ENCODE results near the gene OR2A25.

The OR2A25 gene

DNA sequence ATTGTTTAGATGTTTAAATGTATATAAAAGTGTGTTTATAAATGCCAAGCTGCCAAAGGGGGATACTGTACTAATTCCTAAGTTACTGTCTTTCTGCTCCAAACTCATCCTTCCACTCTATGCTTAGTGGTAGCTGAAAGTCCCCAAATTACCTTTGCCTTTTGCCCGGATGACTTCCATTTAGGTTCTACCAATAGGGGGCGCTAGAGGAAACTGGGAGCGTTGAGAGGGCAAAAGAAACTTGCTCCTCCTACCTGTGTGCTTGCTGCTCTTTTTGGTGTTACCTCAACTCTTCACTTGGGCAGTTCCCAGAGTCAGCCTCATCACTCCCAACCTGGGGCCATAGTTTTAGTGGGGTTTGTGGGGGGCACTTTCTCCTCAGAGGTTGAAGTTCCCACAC is 5.9 kb upstream of the OR2A25 start:
- H3K4me1 ChIP-seq (ENCODE audit: control insufficient read depth in 2 of 2, insufficient read depth in 1 of 2, low read depth in 1 of 2, low read length in 2 of 2) = no peaks in the 10 kb centered on the region
- WGBS, 2 donors (ENCODE audit: extremely low coverage in 2 of 2, insufficient read length in 2 of 2, insufficient replicate concordance in 1 of 2) = no CpG with 5 or more reads among the region's 3 CpGs
- no peak for DNase-seq (ENCODE audit: low spot score)

GRCh38 chr7:144069953-144070352 is 342 bp downstream of the OR2A25 start:
- DNase-seq (ENCODE audit: low spot score) = no peak
- Histone ChIP-seq H3K9me3 (replicated peaks in 1 of 2; ENCODE audit: control insufficient read depth in 2 of 2, insufficient read depth in 1 of 2, low read depth in 1 of 2, low read length in 2 of 2) (no peaks in the 10 kb centered on the region), H3K4ac (ENCODE audit: low read length) (no peak overlapping the region), H3K4me2 (ENCODE audit: insufficient read depth, low read length, poor library complexity, severe bottlenecking) (no peak overlapping the region), H3K9ac (ENCODE audit: low read depth, low read length, poor library complexity) (no peak overlapping the region), H3K4me1 (ENCODE audit: control insufficient read depth in 2 of 2, insufficient read depth in 1 of 2, low read depth in 1 of 2, low read length in 2 of 2) (no peaks in the 10 kb centered on the region), H4K8ac (ENCODE audit: low read depth, low read length) (no peak overlapping the region), H4K91ac (ENCODE audit: low read depth, low read length, poor library complexity) (no peak overlapping the region), H3K23ac (ENCODE audit: low read depth, low read length, poor library complexity) (no peak overlapping the region), H3K14ac (ENCODE audit: low read length) (no peak overlapping the region), H2BK12ac (ENCODE audit: low read length) (no peak overlapping the region), H2AK5ac (ENCODE audit: low read depth, low read length) (no peak overlapping the region), H3K79me1 (ENCODE audit: low read depth, low read length) (no peaks in the 10 kb centered on the region), H3K27me3 (ENCODE audit: control insufficient read depth in 3 of 3, insufficient read depth in 3 of 3, low read depth in 1 of 3, low read length in 3 of 3) (no peaks in the 10 kb centered on the region), H2AFZ (ENCODE audit: low read length) (no peak overlapping the region), H3K36me3 (replicated peaks in 1 of 2; ENCODE audit: control insufficient read depth in 2 of 2, insufficient read depth in 2 of 2, low read length in 2 of 2) (no peaks in the 10 kb centered on the region), H2BK15ac (ENCODE audit: low read length) (no peak overlapping the region), H3K4me3 (ENCODE audit: low read length in 2 of 2) (no peak overlapping the region), H2BK120ac (ENCODE audit: low read depth, low read length) (no peak overlapping the region), H3K18ac (ENCODE audit: low read length) (no peak overlapping the region), H3K27ac (replicated peaks; ENCODE audit: low read length) (no peak overlapping the region), H2BK5ac (ENCODE audit: low read length) (no peak overlapping the region)
- WGBS, 2 donors (ENCODE audit: extremely low coverage in 2 of 2, insufficient read length in 2 of 2, insufficient replicate concordance in 1 of 2) = no CpG with 5 or more reads among the region's 2 CpGs

More for the DNA sequence above, 5.9 kb upstream of the OR2A25 start:
- Histone ChIP-seq H3K27me3 (ENCODE audit: control insufficient read depth in 3 of 3, insufficient read depth in 3 of 3, low read depth in 1 of 3, low read length in 3 of 3) (no peaks in the 10 kb centered on the region), H2BK5ac (ENCODE audit: low read length) (no peak overlapping the region), H4K8ac (ENCODE audit: low read depth, low read length) (no peak overlapping the region), H3K36me3 (replicated peaks in 1 of 2; ENCODE audit: control insufficient read depth in 2 of 2, insufficient read depth in 2 of 2, low read length in 2 of 2) (no peaks in the 10 kb centered on the region), H2BK15ac (ENCODE audit: low read length) (no peak overlapping the region), H4K91ac (ENCODE audit: low read depth, low read length, poor library complexity) (no peak overlapping the region), H2BK12ac (ENCODE audit: low read length) (no peak overlapping the region), H3K27ac (replicated peaks; ENCODE audit: low read length) (no peak overlapping the region), H2AK5ac (ENCODE audit: low read depth, low read length) (no peak overlapping the region), H3K9ac (ENCODE audit: low read depth, low read length, poor library complexity) (no peak overlapping the region), H3K9me3 (replicated peaks in 1 of 2; ENCODE audit: control insufficient read depth in 2 of 2, insufficient read depth in 1 of 2, low read depth in 1 of 2, low read length in 2 of 2) (no peaks in the 10 kb centered on the region), H3K4me3 (ENCODE audit: low read length in 2 of 2) (no peak overlapping the region), H3K23ac (ENCODE audit: low read depth, low read length, poor library complexity) (no peak overlapping the region), H3K18ac (ENCODE audit: low read length) (no peak overlapping the region), H2AFZ (ENCODE audit: low read length) (no peak overlapping the region), H2BK120ac (ENCODE audit: low read depth, low read length) (no peak overlapping the region), H3K4me2 (ENCODE audit: insufficient read depth, low read length, poor library complexity, severe bottlenecking) (no peak overlapping the region), H3K79me1 (ENCODE audit: low read depth, low read length) (no peaks in the 10 kb centered on the region), H3K14ac (ENCODE audit: low read length) (no peak overlapping the region), H3K4ac (ENCODE audit: low read length) (no peak overlapping the region)

- WGBS, 2 donors (ENCODE audit: extremely low coverage in 2 of 2, insufficient read length in 2 of 2, insufficient replicate concordance in 1 of 2) = no CpG with 5 or more reads among the region's 8 CpGs
- no peak overlapping the region for H3K4me2 ChIP-seq (ENCODE audit: insufficient read depth, low read length, poor library complexity, severe bottlenecking)
- H3K9me3 ChIP-seq (replicated peaks in 1 of 2; ENCODE audit: control insufficient read depth in 2 of 2, insufficient read depth in 1 of 2, low read depth in 1 of 2, low read length in 2 of 2) = no peaks in the 10 kb centered on the region
- no peak overlapping the region for H3K14ac ChIP-seq (ENCODE audit: low read length)
- no peak overlapping the region for H2BK5ac ChIP-seq (ENCODE audit: low read length)
- H3K4ac ChIP-seq (ENCODE audit: low read length) = no peak overlapping the region
- no peak overlapping the region for H2BK120ac ChIP-seq (ENCODE audit: low read depth, low read length)
- H3K18ac ChIP-seq (ENCODE audit: low read length) = no peak overlapping the region
- no peak overlapping the region for H2AFZ ChIP-seq (ENCODE audit: low read length)
- H2AK5ac ChIP-seq (ENCODE audit: low read depth, low read length) = no peak overlapping the region
- H2BK12ac ChIP-seq (ENCODE audit: low read length) = no peak overlapping the region
- no peaks in the 10 kb centered on the region for H3K4me1 ChIP-seq (ENCODE audit: control insufficient read depth in 2 of 2, insufficient read depth in 1 of 2, low read depth in 1 of 2, low read length in 2 of 2)
- no peaks in the 10 kb centered on the region for H3K79me1 ChIP-seq (ENCODE audit: low read depth, low read length)
- no peak overlapping the region for H4K91ac ChIP-seq (ENCODE audit: low read depth, low read length, poor library complexity)
- no peak overlapping the region for H3K4me3 ChIP-seq (ENCODE audit: low read length in 2 of 2)
- no peaks in the 10 kb centered on the region for H3K27me3 ChIP-seq (ENCODE audit: control insufficient read depth in 3 of 3, insufficient read depth in 3 of 3, low read depth in 1 of 3, low read length in 3 of 3)
- no peak overlapping the region for H3K27ac ChIP-seq (replicated peaks; ENCODE audit: low read length)
- no peak overlapping the region for H4K8ac ChIP-seq (ENCODE audit: low read depth, low read length)
- H2BK15ac ChIP-seq (ENCODE audit: low read length) = no peak overlapping the region
- H3K36me3 ChIP-seq (replicated peaks in 1 of 2; ENCODE audit: control insufficient read depth in 2 of 2, insufficient read depth in 2 of 2, low read length in 2 of 2) = no peaks in the 10 kb centered on the region
- H3K9ac ChIP-seq (ENCODE audit: low read depth, low read length, poor library complexity) = no peak overlapping the region
- no peak for DNase-seq (ENCODE audit: low spot score)
- no peak overlapping the region for H3K23ac ChIP-seq (ENCODE audit: low read depth, low read length, poor library complexity)
Observed at GRCh38 chr7:144074374-144074773, 4.8 kb downstream of the OR2A25 start.

GRCh38 chr7:144085978-144086377 is 16.4 kb downstream of the OR2A25 start, which contains the start of gene OR2A12:
Gene OR2A12 (plus strand): TSS chr7:144086278. CDS start chr7:144095108, 8,830 bp downstream.
- Histone ChIP-seq H4K91ac (ENCODE audit: low read depth, low read length, poor library complexity) (no peak within 1 kb of the TSS), H2BK12ac (ENCODE audit: low read length) (no peak within 1 kb of the TSS), H3K4me2 (ENCODE audit: insufficient read depth, low read length, poor library complexity, severe bottlenecking) (no peak within 1 kb of the TSS), H2BK120ac (ENCODE audit: low read depth, low read length) (no peak within 1 kb of the TSS), H3K14ac (ENCODE audit: low read length) (no peak within 1 kb of the TSS), H3K27ac (replicated peaks; ENCODE audit: low read length) (no peak within 1 kb of the TSS), H2BK15ac (ENCODE audit: low read length) (no peak within 1 kb of the TSS), H3K36me3 (replicated peaks in 1 of 2; ENCODE audit: control insufficient read depth in 2 of 2, insufficient read depth in 2 of 2, low read length in 2 of 2) (no peaks in the 10 kb centered on the region), H3K23ac (ENCODE audit: low read depth, low read length, poor library complexity) (no peak within 1 kb of the TSS), H3K18ac (ENCODE audit: low read length) (no peak within 1 kb of the TSS), H2AFZ (ENCODE audit: low read length) (no peak within 1 kb of the TSS), H3K4me3 (ENCODE audit: low read length in 2 of 2) (no peak within 1 kb of the TSS), H3K4me1 (ENCODE audit: control insufficient read depth in 2 of 2, insufficient read depth in 1 of 2, low read depth in 1 of 2, low read length in 2 of 2) (no peaks in the 10 kb centered on the region), H2AK5ac (ENCODE audit: low read depth, low read length) (no peak within 1 kb of the TSS), H3K79me1 (ENCODE audit: low read depth, low read length) (peaks cover 2% of the 10 kb centered on the region), H3K9ac (ENCODE audit: low read depth, low read length, poor library complexity) (no peak within 1 kb of the TSS), H3K4ac (ENCODE audit: low read length) (no peak within 1 kb of the TSS), H3K9me3 (replicated peaks in 1 of 2; ENCODE audit: control insufficient read depth in 2 of 2, insufficient read depth in 1 of 2, low read depth in 1 of 2, low read length in 2 of 2) (no peaks in the 10 kb centered on the region), H4K8ac (ENCODE audit: low read depth, low read length) (no peak within 1 kb of the TSS), H3K27me3 (ENCODE audit: control insufficient read depth in 3 of 3, insufficient read depth in 3 of 3, low read depth in 1 of 3, low read length in 3 of 3) (no peaks in the 10 kb centered on the region), H2BK5ac (ENCODE audit: low read length) (no peak within 1 kb of the TSS)
- no CpG with 5 or more reads among the region's 2 CpGs for WGBS, 2 donors (ENCODE audit: extremely low coverage in 2 of 2, insufficient read length in 2 of 2, insufficient replicate concordance in 1 of 2)
- DNase-seq (ENCODE audit: low spot score) = no peak
